T-helper 2 cell treated with Interferon-gamma antibody and Interleukin-4, amounts not matched to agents 5 μg/mL and 100 μg/mL, for 36 hours (primary cell): ENCODE data around the gene AHDC1.
A peak's percentile ranks its signal among the peaks of the same experiment; 100 is the strongest.

ENCODE experiments used
- DNase-seq: peaks from one replicate; pipeline ENCODE4 v3.0.0; 2021; ENCODE audit warnings: low spot score
- H3K27ac Mint-ChIP-seq: one replicate; pipeline ENCODE4 v1.8.0; 2021; ENCODE audit warnings: mild to moderate bottlenecking, mixed read lengths
- H3K27me3 Mint-ChIP-seq: one replicate; pipeline ENCODE4 v1.8.0; 2021; ENCODE audit warnings: low read depth, mixed read lengths
- H3K36me3 Mint-ChIP-seq: one replicate; pipeline ENCODE4 v1.8.0; 2021; ENCODE audit warnings: low read depth, mixed read lengths
- H3K4me1 Mint-ChIP-seq: one replicate; pipeline ENCODE4 v1.8.0; 2021; ENCODE audit warnings: low read depth, mixed read lengths
- H3K4me3 Mint-ChIP-seq: one replicate; pipeline ENCODE4 v1.8.0; 2022; ENCODE audit warnings: mild to moderate bottlenecking, moderate library complexity, mixed read lengths
- H3K9me3 Mint-ChIP-seq: one replicate; pipeline ENCODE4 v1.8.0; 2021; ENCODE audit warnings: mixed read lengths

AHDC1 gene

DNA sequence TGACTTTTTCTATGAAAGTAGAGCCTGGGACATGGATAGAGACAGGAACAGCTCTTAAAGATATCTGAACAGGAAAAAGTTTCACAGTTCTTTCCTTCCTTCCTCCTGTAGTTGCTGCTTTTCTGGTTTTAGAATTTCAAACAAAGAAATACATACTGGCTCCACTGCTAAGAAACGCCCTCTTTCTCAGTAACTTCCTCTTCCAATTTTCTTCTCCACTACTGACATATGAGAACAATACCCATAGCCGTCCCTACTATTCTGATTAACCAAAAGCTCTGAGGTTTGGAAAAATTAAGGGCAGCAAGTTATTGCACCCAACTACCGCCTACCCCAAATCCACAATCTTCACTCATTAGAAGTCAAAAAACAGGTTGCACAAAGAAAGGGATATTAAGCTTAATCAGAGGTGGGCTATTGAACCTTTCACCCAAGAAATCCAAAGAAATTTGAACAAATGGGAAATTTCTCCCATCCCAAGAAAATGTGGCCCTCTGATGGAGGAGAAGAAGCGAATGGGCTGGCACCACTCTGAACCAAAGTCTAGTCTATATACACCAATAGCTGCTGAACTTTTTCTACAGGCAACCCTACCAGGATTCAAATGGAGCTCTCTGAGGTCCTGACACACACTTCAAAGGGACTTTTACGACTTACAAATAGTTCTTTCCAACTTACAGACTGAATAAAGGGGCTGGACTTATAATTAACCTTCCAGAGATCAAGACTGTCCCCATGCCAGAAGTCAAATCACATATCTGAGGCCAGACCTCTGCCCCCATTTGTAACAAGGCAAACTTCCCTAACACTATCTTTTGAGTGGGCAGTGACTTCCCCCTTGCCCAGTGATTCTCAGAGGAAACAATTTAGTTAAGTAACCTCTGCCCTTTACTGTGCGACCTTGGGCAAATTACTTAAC lies 115.7 kb downstream of the AHDC1 start:
- Mint-ChIP-seq H3K27me3 (no peaks in the 10 kb centered on the region), H3K36me3 (peaks cover 11% of the 10 kb centered on the region), H3K27ac (peak overlapping the region; percentile 92), H3K4me3 (peak overlapping the region; percentile 92), H3K9me3 (no peaks in the 10 kb centered on the region), H3K4me1 (peaks cover 35% of the 10 kb centered on the region)
- no peak for DNase-seq

DNA sequence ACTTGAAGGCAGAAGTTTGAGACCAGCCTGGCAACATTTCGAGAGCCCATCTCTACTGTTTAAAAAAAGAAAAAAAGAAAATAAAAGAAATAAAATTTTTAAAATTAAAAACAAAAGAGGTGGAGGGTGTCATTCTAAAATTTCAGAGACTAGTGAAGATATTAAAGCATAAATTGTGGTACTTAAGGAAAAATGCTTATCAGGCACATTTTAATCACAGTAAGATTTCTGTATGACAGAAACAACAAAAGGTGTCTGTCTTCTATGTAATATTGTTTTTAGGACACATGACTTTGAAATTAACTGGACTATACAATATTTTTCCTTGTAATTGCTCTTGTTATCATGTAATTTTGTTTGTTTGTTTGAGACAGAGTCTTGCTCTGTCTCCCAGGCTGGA lies 118.6 kb downstream of the AHDC1 start:
- Mint-ChIP-seq H3K27ac (no peak overlapping the region), H3K4me1 (peaks cover 31% of the 10 kb centered on the region), H3K9me3 (no peaks in the 10 kb centered on the region), H3K4me3 (no peak overlapping the region), H3K27me3 (no peaks in the 10 kb centered on the region), H3K36me3 (peaks cover 13% of the 10 kb centered on the region)
- no peak for DNase-seq
